ENCODE measurements around the gene CTDSP2. TPM values are rescaled to one million over a fixed set of nuclear protein-coding genes. Genes with fewer than 3 reads are reported as not detected.
"Not testable (repeated sequence)": the region's sequence is repeated elsewhere in the genome, so short reads cannot be mapped to it uniquely, and the experiment has no call there.

CTDSP2 gene
- total RNA-seq, 1 donor from 2014 or later = 99.5 TPM

GRCh38 chr12:57883700-57884099 lies 37.2 kb upstream of the CTDSP2 start:
- ATAC-seq (ENCODE audit: poor library complexity) (no peak), DNase-seq (no peak)
- intact Hi-C loops (cut with DNase I) = no loop called here

- ATAC-seq (ENCODE audit: poor library complexity) = no peak
- no peak for DNase-seq
- intact Hi-C loops (cut with DNase I) = no loop called here
Measured at GRCh38 chr12:57883057-57883456, 36.5 kb upstream of the CTDSP2 start.

GRCh38 chr12:57882575-57882974 lies 36.0 kb upstream of the CTDSP2 start:
- ATAC-seq (ENCODE audit: poor library complexity) (no peak), DNase-seq (no peak)
- intact Hi-C loops (cut with DNase I) = no loop called here

- ATAC-seq (ENCODE audit: poor library complexity) (peak; percentile 88), DNase-seq (no peak)
- intact Hi-C loops (cut with DNase I) = no loop called here
Measured at GRCh38 chr12:57881475-57881874, 34.9 kb upstream of the CTDSP2 start.

GRCh38 chr12:57881035-57881434 lies 34.5 kb upstream of the CTDSP2 start:
- ATAC-seq (ENCODE audit: poor library complexity) = peak; percentile 10
- DNase-seq; intact Hi-C loops (cut with DNase I): not testable (repeated sequence)

- intact Hi-C loops (cut with DNase I) = no loop called here
- DNase-seq (no peak), ATAC-seq (ENCODE audit: poor library complexity) (no peak)
Measured at GRCh38 chr12:57877876-57878275, 31.3 kb upstream of the CTDSP2 start.

GRCh38 chr12:57875753-57876547 lies 29.4 kb upstream of the CTDSP2 start:
- ATAC-seq (ENCODE audit: poor library complexity) (peak; percentile 11), DNase-seq (no peak)
- intact Hi-C loops (cut with DNase I) = no loop called here

- DNase-seq (no peak), ATAC-seq (ENCODE audit: poor library complexity) (peak; percentile 51)
- intact Hi-C loops (cut with DNase I) = no loop called here
Measured at GRCh38 chr12:57874166-57875108, 27.9 kb upstream of the CTDSP2 start.

- DNase-seq (no peak), ATAC-seq (ENCODE audit: poor library complexity) (no peak)
- intact Hi-C loops (cut with DNase I) = no loop called here
Measured at GRCh38 chr12:57872362-57872761, 25.8 kb upstream of the CTDSP2 start.

GRCh38 chr12:57869927-57870318 lies 23.4 kb upstream of the CTDSP2 start:
- intact Hi-C loops (cut with DNase I) = no loop called here

GRCh38 chr12:57869298-57869926 lies 22.9 kb upstream of the CTDSP2 start:
- no peak for ATAC-seq (ENCODE audit: poor library complexity)
- intact Hi-C loops (cut with DNase I) = no loop called here
- peak; percentile 51 for DNase-seq

More at GRCh38 chr12:57869927-57870318, 23.4 kb upstream of the CTDSP2 start:
- DNase-seq = no peak
- ATAC-seq (ENCODE audit: poor library complexity) = no peak

- intact Hi-C loops (cut with DNase I) = no loop called here
- DNase-seq = peak; percentile 59
- no peak for ATAC-seq (ENCODE audit: poor library complexity)
Measured at GRCh38 chr12:57868851-57869268, 22.3 kb upstream of the CTDSP2 start.

GRCh38 chr12:57868221-57868620 lies 21.7 kb upstream of the CTDSP2 start:
- intact Hi-C loops (cut with DNase I) = no loop called here
- no peak for DNase-seq

GRCh38 chr12:57866308-57867019 lies 19.9 kb upstream of the CTDSP2 start:
- intact Hi-C loops (cut with DNase I) = no loop called here
- ATAC-seq (ENCODE audit: poor library complexity) (no peak), DNase-seq (no peak)

More at GRCh38 chr12:57868221-57868620, 21.7 kb upstream of the CTDSP2 start:
- no peak for ATAC-seq (ENCODE audit: poor library complexity)

- DNase-seq = peak; percentile 89
- peak; percentile 96 for ATAC-seq (ENCODE audit: poor library complexity)
- intact Hi-C loops (cut with DNase I) = no loop called here
Measured at GRCh38 chr12:57865084-57865751, 18.7 kb upstream of the CTDSP2 start.

- intact Hi-C loops (cut with DNase I) = no loop called here
- DNase-seq = no peak
- ATAC-seq (ENCODE audit: poor library complexity) = peak; percentile 29
Measured at GRCh38 chr12:57864442-57865083, 18.0 kb upstream of the CTDSP2 start.

GRCh38 chr12:57863676-57864075 lies 17.1 kb upstream of the CTDSP2 start:
- ATAC-seq (ENCODE audit: poor library complexity) = no peak
- intact Hi-C loops (cut with DNase I) = no loop called here
- no peak for DNase-seq

- no peak for ATAC-seq (ENCODE audit: poor library complexity)
- intact Hi-C loops (cut with DNase I) = no loop called here
- DNase-seq = no peak
Measured at GRCh38 chr12:57861967-57862366, 15.4 kb upstream of the CTDSP2 start.
